Vagina (tissue), 2 donors: ENCODE data around the gene PFKFB2.

Experiments used
- CTCF ChIP-seq, 3 experiments: fragments of 450-650 bp in 2 of 3; fragments of 200-600 bp in 1 of 3; sonication (generic) in 1 of 3; IDR thresholded peaks; one replicate each; pipeline ENCODE4 v1.5.1; 2017 to 2019; ENCODE audit warnings: antibody characterized with exemption in 3 of 3, mild to moderate bottlenecking in 2 of 3, moderate library complexity in 2 of 3
- POLR2AphosphoS5 ChIP-seq, 2 donors: sonication (generic); formaldehyde crosslinking; IDR thresholded peaks; one replicate each; pipeline ENCODE4 v1.9.0; 2017; ENCODE audit warnings: antibody characterized with exemption in 2 of 2, mild to moderate bottlenecking in 2 of 2, low read depth in 1 of 2; ENCODE audit not compliant: insufficient read depth in 1 of 2

- TF ChIP-seq POLR2AphosphoS5 (IDR thresholded peaks at IDR 0.05; ENCODE audit: insufficient read depth in 1 of 2, low read depth in 1 of 2) (no peak), CTCF (IDR thresholded peaks at IDR 0.05) (no peak)
Measured at GRCh38 chr1:207030522-207031009, 22.5 kb upstream of the PFKFB2 start.
